Measurements from ENCODE around the gene GPBP1L1. TPM values are rescaled to one million over a fixed set of nuclear protein-coding genes. Genes with fewer than 3 reads are reported as not detected.

GPBP1L1 gene
- total RNA-seq, 2 experiments from 2014 or later: 102 to 103 TPM

Other genes with a start within 250 kb of the GPBP1L1 start
- 1 to 10 TPM; 2.5 to 2.9 TPM for gene TESK2, start 195.4 kb downstream of the GPBP1L1 start, total RNA-seq
- gene CCDC163, start 186.5 kb downstream of the GPBP1L1 start, total RNA-seq: 1 to 10 TPM; 5.2 to 5.3 TPM
- 1 to 10 TPM; 8.1 to 8.9 TPM for gene MMACHC, start 186.2 kb downstream of the GPBP1L1 start, total RNA-seq
- gene PRDX1, start 164.6 kb downstream of the GPBP1L1 start, total RNA-seq: 100 to 1,000 TPM; 778 to 788 TPM
- gene AKR1A1, start 135.7 kb downstream of the GPBP1L1 start, total RNA-seq: 100 to 1,000 TPM; 188 to 203 TPM
- gene NASP, start 102.5 kb downstream of the GPBP1L1 start, total RNA-seq: 100 to 1,000 TPM; 245 to 252 TPM
- 1 to 10 TPM; 1.3 to 1.7 TPM for gene CCDC17, start 62.5 kb downstream of the GPBP1L1 start, total RNA-seq
- gene TMEM69, start 1.6 kb upstream of the GPBP1L1 start, total RNA-seq: 10 to 100 TPM; 41.3 to 43.8 TPM
- 10 to 100 TPM; 16.5 to 16.6 TPM for gene IPP, start 64.1 kb upstream of the GPBP1L1 start, total RNA-seq
- gene MAST2, start 117.1 kb upstream of the GPBP1L1 start, total RNA-seq: 10 to 100 TPM; 31.3 to 31.6 TPM